Glomerular visceral epithelial cell (primary cell): ENCODE results near the gene GFRA1.
"Not testable (repeated sequence)": the region's sequence is repeated elsewhere in the genome, so short reads cannot be mapped to it uniquely, and the experiment has no call there.

Source experiments
- DNase-seq: peaks from one replicate; pipeline ENCODE4 v3.0.0-alpha.2; 2016; ENCODE audit errors: extremely low spot score

The GFRA1 gene

GRCh38 chr10:116198676-116199035, 74.3 kb downstream of the GFRA1 start:
- no peak for DNase-seq

DNA sequence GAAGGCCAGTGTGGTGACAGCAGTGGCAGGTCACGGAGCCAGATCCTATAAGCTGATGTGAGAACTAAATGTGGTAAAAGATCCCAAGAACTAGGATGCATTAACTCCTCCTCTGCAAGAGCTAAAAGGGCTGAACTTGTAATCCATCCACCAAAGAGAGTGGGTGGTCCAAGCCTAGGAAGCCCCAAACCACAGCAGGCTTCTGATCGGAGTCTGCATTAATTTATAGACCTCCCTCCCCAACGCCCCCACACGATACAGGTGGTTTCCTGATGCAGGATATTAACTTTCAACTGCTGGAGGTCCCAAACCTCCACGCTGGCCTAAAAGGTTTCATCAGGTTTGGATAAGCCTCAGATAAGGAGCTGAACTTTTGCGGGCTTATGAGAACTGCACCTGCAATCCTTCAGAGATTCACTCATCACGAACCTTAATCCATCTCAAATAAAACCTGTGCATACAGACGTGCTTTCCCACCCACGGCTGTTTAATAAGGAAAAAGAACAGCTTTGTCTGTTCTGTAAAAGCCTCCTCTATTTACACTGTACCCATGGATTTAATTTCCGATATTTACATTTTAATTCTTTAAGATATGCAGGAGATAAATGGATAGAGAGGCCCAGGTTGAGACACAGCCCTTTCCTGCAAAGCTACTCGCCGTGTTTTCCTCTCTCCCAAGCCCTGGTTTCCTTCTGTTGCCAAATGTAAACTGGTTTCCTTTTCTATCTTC, 74.9 kb downstream of the GFRA1 start:
- DNase-seq = no peak

DNA sequence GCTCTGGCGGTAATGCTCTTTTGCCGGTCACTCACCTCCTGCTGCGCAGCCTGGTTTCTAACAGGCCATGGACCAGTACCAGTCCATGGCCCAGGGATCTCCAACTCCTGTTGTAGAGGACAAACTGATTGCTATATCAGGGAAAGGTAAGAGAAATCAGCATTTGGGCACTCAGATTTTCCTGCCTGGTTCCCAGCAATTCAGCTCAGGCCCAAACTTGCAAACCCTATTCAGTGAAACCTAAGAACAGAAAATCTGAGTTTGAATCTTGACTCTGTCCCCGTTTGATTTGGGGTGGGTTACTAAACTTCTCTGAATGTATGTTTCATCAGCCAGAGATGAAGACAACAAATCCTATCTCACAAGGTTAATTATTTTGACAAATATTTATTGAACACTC, 77.4 kb downstream of the GFRA1 start:
- DNase-seq = no peak

GRCh38 chr10:116195039-116195438, 78.0 kb downstream of the GFRA1 start:
- DNase-seq = no peak

DNA sequence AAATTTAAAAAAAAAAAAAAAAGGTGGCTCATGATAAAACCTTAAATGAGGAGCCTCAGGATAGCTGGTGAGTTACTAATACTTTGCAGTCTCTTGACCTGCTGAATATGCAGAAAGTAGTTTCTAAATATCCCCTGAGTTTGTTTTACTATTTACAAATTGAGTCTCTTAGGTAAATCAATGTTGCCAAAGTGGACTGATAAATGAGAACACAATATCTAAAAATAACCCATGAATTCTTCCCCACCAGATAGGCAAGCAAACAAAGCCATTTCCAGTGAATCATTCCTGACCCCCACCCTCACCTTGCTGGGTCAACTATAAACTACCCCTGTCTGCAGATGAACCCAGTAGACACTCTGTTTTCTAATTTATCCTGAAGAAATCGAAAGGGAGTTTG, 78.9 kb downstream of the GFRA1 start:
- no peak for DNase-seq

DNA sequence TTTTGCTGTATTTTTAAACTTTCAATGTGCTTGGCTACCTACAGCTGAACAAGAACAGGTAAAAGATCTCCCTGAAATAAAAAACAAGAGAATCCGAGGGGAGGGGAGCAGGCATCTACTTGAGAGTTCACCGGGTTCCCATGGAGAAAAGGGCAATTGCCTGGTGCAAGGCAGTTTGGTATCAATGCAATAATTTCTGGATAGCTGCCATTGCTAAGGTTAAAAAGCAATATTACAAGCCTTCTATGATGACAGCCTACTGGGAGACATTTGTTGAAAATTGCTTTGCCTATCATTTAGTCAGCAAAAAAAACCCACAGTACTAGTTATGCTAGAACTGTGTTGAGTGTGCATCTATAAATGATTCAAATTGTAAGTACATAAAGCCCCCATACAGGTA, 82.1 kb downstream of the GFRA1 start:
- DNase-seq = no peak

DNA sequence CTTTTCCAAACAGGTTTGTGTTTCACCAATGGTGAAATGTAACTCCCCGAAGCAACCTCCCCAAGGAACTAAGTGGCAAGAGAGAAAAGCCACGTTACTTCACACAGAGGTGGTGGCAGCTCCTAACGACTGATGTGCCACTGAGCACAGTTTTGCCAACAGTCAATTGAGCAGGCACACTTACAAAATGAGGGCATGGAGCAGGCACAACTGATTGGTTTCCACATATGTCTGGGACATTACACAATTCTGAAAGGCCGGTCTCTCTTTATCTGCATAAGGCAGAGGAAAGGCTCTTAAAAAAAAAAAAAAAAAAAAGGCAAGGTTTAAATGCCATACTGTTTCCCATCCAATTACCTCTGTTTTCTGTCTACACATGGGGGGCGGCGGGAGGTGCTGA, 86.7 kb downstream of the GFRA1 start:
- DNase-seq = no peak

GRCh38 chr10:116185199-116185867, 87.7 kb downstream of the GFRA1 start:
- DNase-seq = no peak

DNA sequence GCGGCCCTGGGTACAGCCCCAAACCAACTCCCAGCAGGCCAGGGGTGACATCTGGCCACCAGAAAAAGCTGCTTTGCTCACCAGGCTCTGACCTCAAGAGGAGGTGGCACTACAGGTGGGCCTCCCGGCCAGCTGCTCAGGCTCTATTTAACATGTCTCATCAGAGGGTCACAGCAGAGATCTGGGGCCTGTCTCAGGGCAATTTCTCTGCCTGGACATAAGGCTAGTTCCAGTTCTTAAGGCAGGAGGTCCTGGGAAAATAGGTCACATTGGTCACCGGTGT, 88.6 kb downstream of the GFRA1 start:
- DNase-seq = no peak

- peak; percentile 50 for DNase-seq
Measured at GRCh38 chr10:116183733-116184511, 89.1 kb downstream of the GFRA1 start.

DNA sequence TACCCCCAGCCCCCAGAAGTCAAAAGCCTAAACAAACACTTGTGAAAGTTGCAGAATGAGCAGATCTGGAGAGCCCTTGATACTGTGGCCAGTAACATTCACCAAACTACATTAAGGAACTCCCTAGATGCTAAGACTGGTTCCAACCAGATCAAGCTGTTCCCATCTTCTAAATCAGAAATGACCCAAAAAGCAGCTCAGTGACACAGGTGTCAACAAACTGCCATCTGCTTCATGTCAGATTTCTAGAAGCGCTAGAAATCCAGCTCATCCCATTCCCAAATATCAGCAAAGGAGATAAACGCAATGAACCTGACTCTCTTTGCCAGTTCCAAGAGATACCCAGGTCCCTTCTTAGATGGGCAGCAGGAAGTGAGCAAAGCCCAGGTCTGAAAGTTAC, 90.6 kb downstream of the GFRA1 start:
- no peak for DNase-seq

GRCh38 chr10:116178086-116178605, 94.9 kb downstream of the GFRA1 start:
- no peak for DNase-seq

- DNase-seq = no peak
Measured at GRCh38 chr10:116175231-116175630, 97.8 kb downstream of the GFRA1 start.

GRCh38 chr10:116171505-116171904, 101.5 kb downstream of the GFRA1 start:
- DNase-seq = no peak

DNA sequence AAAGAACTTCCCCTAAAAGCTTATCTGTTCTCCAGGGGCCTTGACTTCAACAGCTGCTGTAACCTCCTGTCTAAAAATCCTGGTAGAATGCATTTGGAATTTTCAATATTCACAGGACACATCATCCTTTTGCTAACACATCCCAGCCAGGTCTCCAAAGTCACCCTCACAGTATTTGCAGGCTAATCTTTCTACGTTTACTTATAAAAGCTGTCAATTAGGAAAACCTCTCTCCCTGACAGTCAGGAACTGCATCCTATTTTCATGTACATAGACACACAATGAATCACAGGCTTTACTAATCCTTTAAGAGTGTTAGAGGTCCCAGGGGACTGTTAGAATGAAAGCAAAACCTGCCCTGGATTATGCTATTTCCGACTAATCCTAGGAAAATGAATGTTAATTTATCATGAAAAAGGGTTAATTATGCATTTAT, 102.2 kb downstream of the GFRA1 start:
- peak; percentile 28 for DNase-seq

DNA sequence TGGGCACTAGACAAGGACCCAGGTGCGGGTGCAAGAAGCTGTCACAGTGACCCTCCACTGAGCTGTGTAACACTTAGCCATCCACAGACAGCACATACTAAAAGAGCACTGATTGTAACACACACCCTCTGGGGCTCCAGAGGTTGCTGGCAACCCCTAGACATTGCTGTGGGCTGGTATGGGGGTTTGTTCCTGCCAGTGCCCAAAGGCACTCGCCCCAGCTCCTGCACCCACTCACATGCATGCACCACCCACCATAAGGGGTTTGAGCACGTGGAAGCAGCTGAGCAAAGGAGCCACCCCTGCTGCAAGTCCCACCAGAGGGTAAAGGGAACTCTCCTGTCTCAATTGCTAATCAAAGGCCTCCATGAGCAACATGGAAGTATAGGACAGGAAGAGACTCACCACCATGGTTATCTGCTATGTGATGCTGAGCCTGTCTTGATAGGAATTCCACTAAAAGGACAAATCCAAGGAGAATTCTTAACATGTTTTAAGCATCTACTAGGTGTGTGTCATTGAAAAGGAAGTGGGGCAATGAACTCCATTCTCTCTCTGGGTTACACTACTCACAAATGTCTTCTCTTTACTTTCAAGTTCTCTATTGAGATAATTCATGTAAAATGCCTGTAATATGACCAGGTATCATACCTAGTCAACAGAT, 103.1 kb downstream of the GFRA1 start:
- DNase-seq = no peak

DNA sequence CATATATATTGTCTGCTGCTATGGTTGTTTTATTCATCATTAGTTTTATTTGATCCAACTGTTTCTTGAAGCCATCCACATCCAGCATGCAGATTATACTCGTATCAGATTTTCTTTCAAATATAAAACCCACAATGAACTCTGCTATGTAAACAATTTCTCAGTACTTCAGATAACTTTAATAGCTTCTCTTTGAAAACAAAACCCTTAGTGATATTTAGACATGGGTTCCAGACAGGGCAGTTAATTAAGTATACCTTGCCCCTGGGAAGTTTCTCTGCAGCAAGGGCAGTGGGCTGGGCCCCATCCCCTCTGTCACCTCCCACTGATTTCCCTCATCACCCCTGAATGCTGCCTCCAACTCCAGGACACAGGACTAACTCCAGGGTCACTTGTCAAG, 104.3 kb downstream of the GFRA1 start:
- DNase-seq = no peak

GRCh38 chr10:116168329-116168728, 104.7 kb downstream of the GFRA1 start:
- DNase-seq = no peak

DNA sequence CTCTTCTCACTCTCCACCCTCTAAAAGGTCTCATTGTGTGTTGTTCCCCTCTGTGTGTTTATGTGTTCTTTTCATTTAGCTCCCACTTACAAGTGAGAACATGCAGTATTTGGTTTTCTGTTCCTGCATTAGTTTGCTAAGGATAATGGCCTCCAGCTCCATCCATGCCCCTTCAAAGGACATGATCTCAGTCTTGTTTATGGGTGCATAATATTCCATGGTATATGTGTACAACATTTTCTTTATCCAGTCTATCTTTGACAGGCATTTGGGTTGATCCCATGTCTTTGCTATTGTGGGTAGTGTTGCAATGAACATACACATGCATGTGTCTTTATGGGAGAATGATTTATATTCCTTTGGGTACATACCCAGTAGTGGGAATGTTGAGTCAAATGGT, 107.1 kb downstream of the GFRA1 start:
- DNase-seq = not testable (repeated sequence)

- no peak for DNase-seq
Measured at GRCh38 chr10:116164291-116164690, 108.7 kb downstream of the GFRA1 start.

DNA sequence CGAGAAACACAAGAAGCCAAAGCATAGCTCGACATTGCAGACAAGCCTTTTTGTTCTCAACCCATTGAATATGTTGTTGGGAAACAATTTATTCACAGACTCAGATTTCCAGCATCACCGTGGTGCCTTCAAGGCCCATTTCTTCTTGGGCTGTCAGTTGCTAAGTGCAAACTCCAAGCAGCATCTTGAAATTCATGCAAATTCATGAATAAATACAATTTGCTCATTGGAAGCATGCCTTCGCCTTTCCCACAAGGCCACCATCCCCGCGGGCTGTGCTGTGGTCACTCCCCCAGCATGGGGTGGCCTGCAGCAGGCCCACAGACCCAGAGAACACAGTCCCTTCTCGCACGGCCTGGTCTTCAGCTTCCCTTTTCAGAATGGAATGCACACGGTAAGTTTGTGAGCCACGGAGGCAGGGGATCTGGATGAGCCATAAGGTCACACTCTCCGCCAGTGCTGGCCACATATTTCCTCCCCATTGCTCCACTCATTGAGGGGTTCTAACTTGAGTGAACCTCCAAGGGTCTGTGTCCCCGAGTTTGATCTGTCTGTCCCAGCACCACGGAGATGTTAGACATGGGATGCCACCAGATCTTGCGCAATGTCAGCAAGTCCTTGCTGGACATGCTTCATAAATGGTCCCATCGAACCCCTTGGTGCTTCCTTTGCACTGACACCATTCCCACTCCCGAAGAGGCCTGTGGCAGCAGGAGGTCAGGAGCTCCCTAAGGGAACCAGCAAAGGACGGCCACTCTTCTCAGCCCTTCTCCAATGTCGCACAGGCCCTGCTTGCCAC, 109.5 kb downstream of the GFRA1 start:
- DNase-seq = no peak
